Activated naive CD4-positive, alpha-beta T cell treated with anti-CD3 and anti-CD28 coated beads, Interleukin-2, amount 50 U/mL, for 16 hours (primary cell): ENCODE data around the gene POLR1B.
"Not testable (repeated sequence)": the region's sequence is repeated elsewhere in the genome, so short reads cannot be mapped to it uniquely, and the experiment has no call there.

Source experiments
- DNase-seq: peaks from one replicate; pipeline ENCODE4 v3.0.0-alpha.2; 2020

The POLR1B gene

DNA sequence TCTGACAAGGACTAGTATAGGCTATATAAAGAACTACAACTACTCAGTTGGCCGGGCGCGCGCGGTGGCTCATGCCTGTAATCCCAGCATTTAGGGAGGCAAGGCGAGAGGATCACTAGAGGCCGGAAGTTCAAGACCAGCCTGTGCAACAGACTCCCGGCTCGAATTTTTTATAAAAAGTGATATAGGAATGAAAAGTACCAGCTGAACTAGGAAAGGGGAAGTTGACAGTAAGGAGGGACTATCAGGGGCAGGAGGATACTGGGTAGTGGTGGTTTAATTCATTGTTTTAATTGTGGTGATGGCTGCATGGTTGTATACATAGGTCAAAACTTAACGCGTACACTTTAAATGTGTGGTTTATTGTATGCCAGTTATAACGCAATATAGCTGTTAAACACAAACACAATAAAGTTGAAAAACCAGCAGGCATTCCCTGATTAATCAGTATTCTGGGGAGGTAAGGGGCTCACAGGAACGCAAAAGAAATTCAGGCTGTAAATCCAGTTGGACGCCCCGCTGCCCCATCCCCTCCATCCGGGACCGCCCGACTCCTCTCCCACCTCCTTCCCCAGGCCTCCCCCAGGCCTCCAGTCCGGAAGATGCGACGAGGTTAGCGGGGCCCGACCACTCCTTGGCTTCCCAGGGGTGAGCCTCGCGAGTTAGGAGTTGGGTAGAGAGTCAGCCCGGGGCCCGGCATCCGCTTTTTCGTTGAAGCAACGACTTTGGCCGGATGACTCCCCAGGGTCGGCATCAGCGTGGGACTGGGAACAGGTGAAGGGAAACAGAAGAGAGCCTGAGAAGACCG, 746 bp upstream of the POLR1B start:
- DNase-seq, result peak; percentile 70

GRCh38 chr2:112542984-112543661, 858 bp downstream of the POLR1B start:
- DNase-seq, result peak; percentile 20

DNA sequence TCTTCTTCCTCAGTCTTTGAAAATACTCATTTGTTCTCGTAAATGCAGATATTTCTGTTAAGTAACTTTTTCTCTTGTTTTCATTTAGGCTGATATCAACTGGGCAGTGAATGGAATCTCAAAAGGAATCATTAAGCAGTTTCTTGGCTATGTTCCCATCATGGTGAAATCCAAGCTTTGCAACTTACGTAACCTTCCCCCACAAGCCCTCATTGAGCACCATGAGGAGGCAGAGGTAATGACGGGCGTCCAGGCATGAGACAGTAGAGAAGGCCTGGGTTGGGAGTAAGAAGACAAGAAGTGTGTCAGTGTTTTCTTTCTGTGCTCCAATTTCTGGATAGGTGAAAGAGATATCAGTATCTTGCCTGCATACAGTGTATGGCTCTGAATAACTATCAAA, 5.1 kb downstream of the POLR1B start:
- DNase-seq, result no peak

DNA sequence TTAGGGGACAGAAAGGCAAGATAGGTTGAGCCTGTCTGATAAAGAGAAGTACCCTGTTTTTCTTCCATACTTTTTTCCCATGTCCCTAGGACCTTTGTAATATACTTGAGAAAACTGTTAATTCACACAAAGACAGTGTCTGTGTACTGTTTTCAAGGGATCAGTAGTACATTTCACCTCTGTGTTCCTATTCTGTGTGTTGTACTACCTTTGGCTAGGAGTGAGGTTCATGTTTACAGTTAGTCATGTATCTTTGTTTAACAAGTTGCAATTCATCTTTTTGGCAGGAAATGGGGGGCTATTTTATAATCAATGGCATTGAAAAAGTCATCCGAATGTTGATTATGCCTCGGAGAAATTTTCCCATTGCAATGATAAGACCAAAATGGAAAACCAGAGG, 6.7 kb downstream of the POLR1B start:
- DNase-seq, result no peak

GRCh38 chr2:112566104-112566503, 23.8 kb downstream of the POLR1B start:
- DNase-seq, result no peak

- not testable (repeated sequence) for DNase-seq
Observed at GRCh38 chr2:112566508-112566907, 24.2 kb downstream of the POLR1B start.

DNA sequence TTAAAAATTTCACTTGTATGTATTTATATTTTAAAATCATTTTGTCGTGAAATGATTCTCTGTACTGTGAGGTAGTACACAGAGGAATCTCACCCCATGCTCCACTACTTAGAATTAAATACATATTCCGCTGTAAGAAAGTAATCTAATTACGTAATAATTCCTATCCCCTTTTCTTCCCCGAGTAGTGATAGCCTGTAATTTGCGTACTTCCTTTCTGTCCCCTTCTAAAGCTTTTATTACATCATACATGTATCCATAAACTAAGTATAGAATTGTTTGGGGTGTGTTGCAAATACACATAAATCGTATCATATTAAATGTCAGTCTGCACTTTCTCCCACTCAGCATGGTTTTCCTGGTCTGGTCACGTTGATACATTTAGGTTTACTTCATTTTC, 29.7 kb downstream of the POLR1B start:
- no peak for DNase-seq

- no peak for DNase-seq
Observed at GRCh38 chr2:112577756-112578155, 35.5 kb downstream of the POLR1B start.

GRCh38 chr2:112579241-112579640, 37.0 kb downstream of the POLR1B start:
- no peak for DNase-seq

GRCh38 chr2:112580084-112580483, 37.8 kb downstream of the POLR1B start:
- DNase-seq, result no peak

- peak; percentile 26 for DNase-seq
Observed at GRCh38 chr2:112582314-112582746, 40.1 kb downstream of the POLR1B start.

GRCh38 chr2:112583497-112584133, 41.4 kb downstream of the POLR1B start:
- no peak for DNase-seq

- DNase-seq, result peak; percentile 90
Observed at GRCh38 chr2:112584134-112584890, 42.0 kb downstream of the POLR1B start, which contains the start of gene CHCHD5. Gene CHCHD5 (plus strand): TSS chr2:112584609. CDS start chr2:112584648, 39 bp downstream.

DNA sequence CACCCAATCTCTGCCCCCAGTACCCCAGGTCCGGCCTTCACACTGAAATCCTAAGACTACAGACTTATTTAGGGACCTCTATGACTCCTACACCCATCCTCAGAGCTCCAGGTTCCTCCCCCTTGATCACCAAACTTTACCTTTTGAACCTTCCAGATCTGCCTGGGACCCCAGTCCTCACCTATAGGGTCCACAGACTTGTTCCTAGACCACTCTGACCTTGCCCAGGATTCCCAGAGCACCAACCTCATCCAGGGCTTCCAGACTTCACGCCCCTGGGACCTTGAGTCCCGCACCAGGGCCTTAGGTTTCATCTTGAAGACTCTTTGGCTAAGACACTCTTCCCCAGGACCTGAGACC, 42.6 kb downstream of the POLR1B start:
- DNase-seq, result no peak

DNA sequence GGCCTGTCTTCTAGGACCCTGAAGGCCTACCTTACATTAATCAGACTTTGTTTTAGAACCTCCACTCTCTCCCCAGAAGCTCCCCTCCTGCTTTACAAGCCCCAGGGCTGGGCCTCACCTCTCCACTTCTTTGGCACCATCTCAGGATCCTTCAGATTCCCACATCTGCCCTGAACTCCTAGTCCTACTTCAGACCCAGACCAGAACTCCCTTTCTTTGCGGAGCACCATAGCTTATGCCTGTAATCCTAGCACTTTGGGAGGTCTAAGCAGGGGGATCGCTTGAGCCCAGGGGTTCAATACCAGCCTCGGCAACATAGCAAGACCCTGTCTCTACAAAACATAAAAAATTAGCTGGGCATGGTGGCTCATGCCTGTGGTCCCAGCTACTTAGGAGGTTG, 43.1 kb downstream of the POLR1B start:
- DNase-seq, result no peak

DNA sequence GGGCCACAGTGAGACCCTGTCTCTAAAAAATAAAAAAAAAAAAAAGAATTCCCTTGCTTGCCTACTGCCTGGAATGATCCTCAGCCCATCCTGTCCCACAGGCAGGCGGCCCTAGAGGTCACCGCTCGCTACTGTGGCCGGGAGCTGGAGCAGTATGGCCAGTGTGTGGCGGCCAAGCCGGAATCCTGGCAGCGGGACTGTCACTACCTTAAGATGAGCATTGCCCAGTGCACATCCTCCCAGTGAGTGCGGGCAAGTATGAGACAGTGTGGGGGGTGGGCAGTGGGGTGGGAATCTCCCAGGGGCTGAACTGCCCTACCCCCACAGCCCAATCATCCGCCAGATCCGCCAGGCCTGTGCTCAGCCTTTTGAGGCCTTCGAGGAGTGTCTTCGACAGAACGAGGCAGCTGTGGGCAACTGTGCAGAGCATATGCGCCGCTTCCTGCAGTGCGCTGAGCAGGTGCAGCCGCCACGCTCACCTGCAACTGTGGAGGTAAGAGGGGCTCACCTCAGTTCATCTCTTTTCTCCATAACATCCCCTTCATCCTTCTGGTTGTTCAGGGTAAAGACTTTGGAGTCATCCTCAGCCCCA, 43.7 kb downstream of the POLR1B start:
- no peak for DNase-seq

DNA sequence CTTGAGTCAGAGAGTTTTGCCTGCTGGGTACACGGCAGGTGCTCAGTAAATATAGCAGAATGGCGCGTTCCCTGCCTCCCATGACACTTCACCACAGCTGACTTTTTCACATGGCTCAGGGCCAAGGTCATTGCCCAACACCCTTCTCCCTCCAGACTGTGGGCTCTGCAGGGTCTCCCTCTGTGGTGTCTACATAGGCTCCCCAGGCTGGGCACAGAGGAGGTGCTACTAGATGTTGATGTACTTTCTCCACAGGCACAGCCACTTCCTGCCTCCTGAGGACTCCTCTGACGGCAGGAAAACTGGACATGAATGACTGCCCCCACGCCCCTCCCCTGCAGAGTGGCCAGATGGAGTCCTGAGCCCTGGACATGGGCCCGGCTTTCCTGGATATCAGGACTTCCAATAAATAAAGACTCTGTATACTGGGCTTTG, 46.4 kb downstream of the POLR1B start:
- no peak for DNase-seq

- DNase-seq, result no peak
Observed at GRCh38 chr2:112591413-112591812, 49.1 kb downstream of the POLR1B start.

- no peak for DNase-seq
Observed at GRCh38 chr2:112593736-112594135, 51.5 kb downstream of the POLR1B start.

- DNase-seq, result no peak
Observed at GRCh38 chr2:112597537-112598322, 55.5 kb downstream of the POLR1B start.

DNA sequence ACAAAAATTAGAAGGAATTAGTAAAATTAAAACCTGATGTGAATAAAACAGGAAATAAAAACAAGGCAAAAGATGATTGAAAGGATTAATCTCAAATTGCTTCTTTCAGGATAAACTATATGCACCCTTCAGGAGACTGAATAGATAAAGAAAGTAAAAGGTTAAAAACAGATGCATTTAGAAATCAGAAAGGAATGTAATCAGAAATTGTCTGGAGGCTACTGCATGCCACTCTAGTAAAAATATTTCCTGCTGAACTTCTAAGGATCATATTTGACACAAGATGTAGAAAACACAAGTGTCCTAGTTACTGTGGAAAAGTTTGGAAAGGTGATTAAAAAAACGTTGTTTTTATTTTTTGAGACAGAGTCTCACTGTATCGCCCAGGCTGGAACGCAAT, 58.4 kb downstream of the POLR1B start:
- DNase-seq, result no peak

DNA sequence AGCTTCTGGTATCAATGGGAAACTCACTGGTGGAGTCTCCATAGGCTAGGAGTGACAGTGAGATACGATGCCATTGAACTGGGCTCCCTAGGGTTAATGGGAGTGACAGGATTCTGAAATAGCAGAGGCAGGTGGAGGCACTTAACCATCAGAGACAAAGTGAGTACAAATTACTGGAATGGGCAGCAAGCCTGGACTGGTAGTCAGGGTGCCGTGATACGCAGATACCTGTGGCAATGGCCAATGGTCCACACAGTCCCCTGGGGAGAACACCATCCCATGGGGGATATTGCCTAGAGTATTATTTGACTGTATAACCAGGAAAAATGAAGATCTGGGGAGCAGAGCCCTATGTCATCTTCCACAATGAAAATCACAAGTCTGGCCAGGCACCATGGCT, 59.5 kb downstream of the POLR1B start:
- no peak for DNase-seq
